ENCODE data around the gene CDC20. TPM values are rescaled to one million over a fixed set of nuclear protein-coding genes. Genes with fewer than 3 reads are reported as not detected.

Gene CDC20
- total RNA-seq, 1 experiment from 2014 or later: 260 TPM

Other genes starting within 250 kb of the CDC20 start
- gene EBNA1BP2, start 186.7 kb upstream of the CDC20 start, total RNA-seq (2014; rRNA removed; shearing (Covaris generic); ENCODE audit: low replicate concordance): 339 and 360 TPM in 2 replicates
- gene CFAP57, start 186.7 kb upstream of the CDC20 start, total RNA-seq (2014; rRNA removed; shearing (Covaris generic); ENCODE audit: low replicate concordance): 0.56 and 1.5 TPM in 2 replicates
- not detected in 2 replicates for gene TMEM125, start 89.0 kb upstream of the CDC20 start, total RNA-seq (2014; rRNA removed; shearing (Covaris generic); ENCODE audit: low replicate concordance)
- not detected in 2 replicates for gene C1orf210, start 73.4 kb upstream of the CDC20 start, total RNA-seq (2014; rRNA removed; shearing (Covaris generic); ENCODE audit: low replicate concordance)
- gene TIE1, start 58.0 kb upstream of the CDC20 start, total RNA-seq (2014; rRNA removed; shearing (Covaris generic); ENCODE audit: low replicate concordance): 0.20 TPM in 1 of 2 replicates, not detected in the other
- gene MPL, start 21.2 kb upstream of the CDC20 start, total RNA-seq (2014; rRNA removed; shearing (Covaris generic); ENCODE audit: low replicate concordance): not detected in 2 replicates
- 101 and 118 TPM in 2 replicates for gene ELOVL1, start 9.0 kb downstream of the CDC20 start, total RNA-seq (2014; rRNA removed; shearing (Covaris generic); ENCODE audit: low replicate concordance)
- 51.1 and 60.4 TPM in 2 replicates for gene MED8, start 30.8 kb downstream of the CDC20 start, total RNA-seq (2014; rRNA removed; shearing (Covaris generic); ENCODE audit: low replicate concordance)
- 2.5 and 4.9 TPM in 2 replicates for gene SZT2, start 30.9 kb downstream of the CDC20 start, total RNA-seq (2014; rRNA removed; shearing (Covaris generic); ENCODE audit: low replicate concordance)
- gene HYI, start 95.0 kb downstream of the CDC20 start, total RNA-seq (2014; rRNA removed; shearing (Covaris generic); ENCODE audit: low replicate concordance): 12.1 and 16.7 TPM in 2 replicates
- 28.5 and 33.0 TPM in 2 replicates for gene PTPRF, start 171.9 kb downstream of the CDC20 start, total RNA-seq (2014; rRNA removed; shearing (Covaris generic); ENCODE audit: low replicate concordance)

All from MG63 (cell line).